ENCODE measurements around the gene P2RX5. TPM values are rescaled to one million over a fixed set of nuclear protein-coding genes. Genes with fewer than 3 reads are reported as not detected.

The P2RX5 gene
- total RNA-seq, 2 experiments from 2014 or later, result 15.4 to 16.5 TPM

DNA sequence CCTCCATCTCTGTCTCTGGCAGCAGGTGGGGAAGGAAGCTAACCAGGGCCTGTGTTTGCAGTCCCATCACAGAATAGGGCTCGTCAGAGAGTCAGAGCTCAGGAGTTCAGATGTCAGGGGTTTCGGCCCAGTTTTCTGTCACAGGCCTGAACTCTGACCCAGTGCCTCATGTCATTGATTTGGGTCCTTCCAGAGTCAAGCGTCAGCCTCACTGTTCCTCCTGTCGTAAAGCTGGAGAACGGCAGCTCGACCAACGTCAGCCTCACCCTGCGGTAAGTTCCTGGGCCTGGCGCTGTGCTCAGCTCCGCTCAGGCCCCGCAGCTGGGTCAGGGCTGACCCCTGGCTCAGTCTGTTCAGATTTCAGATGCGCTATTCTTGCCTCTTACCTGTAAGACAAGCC, 48.7 kb downstream of the P2RX5 start:
- CTCF ChIA-PET, result interaction anchor here (1.2 to 1.3 kb wide), 2 partner anchors 15 to 45 kb away, joined by 3 read pairs; no protein-coding TSS in a partner anchor

GRCh38 chr17:3645310-3645709, 50.6 kb downstream of the P2RX5 start:
- ChIA-PET POLR2A (no interaction called here), CTCF (no interaction called here)

More for the DNA sequence above, 48.7 kb downstream of the P2RX5 start:
- POLR2A ChIA-PET, result interaction anchor here (0.7 kb wide), 1 partner anchor 20 kb away, joined by 3 read pairs; no protein-coding TSS in a partner anchor

- ChIA-PET CTCF (interaction anchor here (1.6 kb wide), 1 partner anchor 15 kb away, joined by 5 read pairs; no protein-coding TSS in a partner anchor), POLR2A (interaction anchor here (0.5 to 0.7 kb wide), 2 partner anchors 9 to 25 kb away, joined by 3 read pairs; partner anchors contain the start of genes EMC6 and TAX1BP3)
Measured at GRCh38 chr17:3643889-3644349, 52.0 kb downstream of the P2RX5 start.

GRCh38 chr17:3641717-3642486, 54.1 kb downstream of the P2RX5 start:
- ChIA-PET POLR2A (interaction anchor here (0.9 kb wide), 1 partner anchor 21 kb away, joined by 3 read pairs; no protein-coding TSS in a partner anchor), CTCF (no interaction called here)

- CTCF ChIA-PET, result no interaction called here
- POLR2A ChIA-PET, result interaction anchor here (0.9 kb wide), 1 partner anchor 21 kb away, joined by 3 read pairs; no protein-coding TSS in a partner anchor
Measured at GRCh38 chr17:3641014-3641413, 54.9 kb downstream of the P2RX5 start.

DNA sequence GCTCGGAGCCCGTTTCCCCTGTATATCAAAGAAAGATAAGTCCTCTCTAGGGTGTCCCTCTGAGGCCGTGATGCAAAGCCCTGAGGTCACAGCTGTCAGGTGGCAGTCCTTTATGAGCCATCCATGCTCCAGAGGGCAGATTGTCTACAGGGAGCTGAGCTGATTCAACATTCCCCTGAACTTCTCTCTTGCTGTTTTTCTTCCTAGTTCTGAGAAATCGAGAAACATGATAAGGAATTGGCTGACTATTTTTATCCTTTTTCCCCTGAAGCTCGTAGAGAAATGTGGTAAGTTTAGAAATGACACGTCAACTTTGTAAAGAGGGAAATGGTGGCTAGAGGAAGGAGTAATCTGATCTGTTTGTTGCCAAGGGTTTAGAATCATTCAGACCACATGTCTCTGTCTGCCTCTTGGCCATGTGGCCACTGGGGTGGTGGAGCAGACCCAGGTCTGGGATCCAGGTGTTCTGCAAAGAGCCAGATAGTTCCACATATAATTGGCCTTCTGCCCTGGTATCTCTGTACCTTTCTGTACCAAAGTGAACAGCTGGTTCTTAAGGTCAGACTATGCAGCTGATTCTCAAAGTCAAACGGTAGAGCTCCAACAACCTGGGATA, 55.9 kb downstream of the P2RX5 start:
- ChIA-PET CTCF (no interaction called here), POLR2A (interaction anchor here (0.6 kb wide), 1 partner anchor 124 kb away, joined by 3 read pairs; no protein-coding TSS in a partner anchor)

- POLR2A ChIA-PET, result no interaction called here
Measured at GRCh38 chr17:3636908-3637373, 59.0 kb downstream of the P2RX5 start.

DNA sequence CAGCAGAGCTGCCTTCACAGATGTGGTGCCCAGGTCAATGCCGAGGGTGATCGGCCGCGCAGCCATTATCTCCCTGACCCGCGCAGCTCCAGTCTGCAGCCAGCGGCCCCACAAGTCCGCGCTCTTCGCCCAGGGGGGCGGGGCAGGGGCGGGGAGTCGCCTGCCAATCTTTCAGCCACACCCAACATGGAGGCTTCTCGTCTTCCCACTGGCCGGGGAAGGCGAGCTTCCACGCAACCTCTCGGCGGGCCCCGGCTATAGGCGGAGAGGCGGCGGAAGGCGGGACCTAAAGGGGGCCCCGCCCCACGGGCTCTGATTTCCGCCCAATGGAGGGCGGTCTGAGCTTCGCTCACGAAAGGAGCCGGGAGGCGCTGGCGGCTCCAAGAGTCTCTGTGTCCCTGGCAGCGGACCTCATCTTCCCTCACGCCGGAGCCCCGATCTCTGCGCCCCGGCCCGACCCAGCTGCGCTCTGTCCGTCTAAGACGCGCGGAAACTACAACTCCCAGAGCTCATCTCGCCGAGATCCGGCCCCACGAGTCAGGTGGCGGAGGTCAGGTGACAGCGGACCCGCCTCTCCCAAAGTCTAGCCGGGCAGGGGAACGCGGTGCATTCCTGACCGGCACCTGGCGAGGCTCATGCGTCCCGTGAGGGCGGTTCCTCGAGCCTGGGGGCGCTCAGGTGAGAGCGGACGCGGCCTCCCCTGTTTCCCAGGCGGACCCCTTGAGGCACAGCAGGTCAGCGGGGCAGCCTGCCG, 59.6 kb downstream of the P2RX5 start, which contains the start of the genes CTNS and SHPK:
CTNS (plus strand) TSS at position 607 of the 754 bp plus-strand sequence. CDS start 3,447 bp downstream, outside the sequence.
SHPK (minus strand) TSS at position 97 of the 754 bp plus-strand sequence; CDS start at position 66, 31 bp downstream.
- CTCF ChIA-PET, result interaction anchor here (0.8 kb wide), 1 partner anchor 210 kb away, joined by 3 read pairs; the partner anchor contains the start of gene NCBP3
- POLR2A ChIA-PET, result interaction anchor here (0.6 kb wide), 1 partner anchor 587 kb away, joined by 3 read pairs; no protein-coding TSS in a partner anchor

More at GRCh38 chr17:3636908-3637373, 59.0 kb downstream of the P2RX5 start:
- CTCF ChIA-PET, result no interaction called here

DNA sequence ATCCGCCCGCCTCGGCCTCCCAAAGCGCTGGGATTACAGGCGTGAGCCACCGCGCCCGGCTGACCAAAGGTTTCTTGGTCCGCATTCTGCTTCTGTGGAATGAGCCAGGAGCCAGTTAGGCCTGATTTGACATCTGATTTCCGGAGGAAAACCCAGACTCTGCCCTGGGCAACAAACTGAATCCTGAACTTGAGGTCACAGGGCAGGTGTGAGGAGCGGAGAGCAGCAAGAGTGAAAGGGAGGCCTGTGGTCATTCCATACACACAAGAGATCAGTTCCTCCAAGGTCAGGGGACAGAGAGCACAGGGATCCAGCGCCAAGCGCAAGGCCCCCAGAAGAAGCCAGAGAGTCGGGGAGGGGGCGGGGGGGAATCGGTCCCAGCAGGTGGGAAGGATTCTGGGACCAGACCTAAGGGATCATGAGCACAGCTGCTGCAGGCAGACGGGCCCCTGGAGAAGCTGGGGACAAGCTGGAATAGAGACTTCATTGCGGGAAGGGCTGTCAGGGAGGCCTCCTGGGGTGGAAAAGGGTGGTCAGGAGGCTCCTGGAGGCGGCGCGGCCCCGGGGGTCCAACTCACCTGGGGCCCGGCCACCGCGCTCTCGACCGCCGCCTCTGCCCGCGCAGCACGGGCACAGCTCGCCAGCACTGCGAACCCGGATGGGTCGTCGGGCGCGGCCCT, 60.3 kb downstream of the P2RX5 start:
- POLR2A ChIA-PET, result interaction anchor here (0.6 kb wide), 1 partner anchor 8 kb away, joined by 3 read pairs; no protein-coding TSS in a partner anchor

DNA sequence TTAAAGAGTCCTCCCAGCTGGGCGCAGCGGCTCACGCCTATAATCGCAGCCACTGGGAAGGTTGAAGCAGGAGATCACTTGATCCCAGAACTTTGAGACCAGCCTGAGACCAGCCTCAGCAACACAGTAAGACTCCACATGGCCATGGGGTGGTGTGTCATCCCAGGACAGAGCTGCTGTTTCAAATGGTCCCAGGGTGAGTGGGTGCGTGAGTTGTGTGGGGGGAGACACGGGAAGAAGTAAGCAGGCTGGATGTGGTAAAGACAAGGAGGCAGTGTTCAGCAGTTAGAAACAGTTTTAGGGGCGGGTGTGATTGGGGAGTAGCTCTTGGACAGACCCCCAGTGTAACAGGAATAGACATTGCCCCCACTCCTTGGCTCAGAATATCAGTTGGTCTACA, 63.7 kb downstream of the P2RX5 start:
- CTCF ChIA-PET, result interaction anchor here (0.7 to 0.8 kb wide), 2 partner anchors 14 to 121 kb away, joined by 3 to 4 read pairs; no protein-coding TSS in a partner anchor
- POLR2A ChIA-PET, result no interaction called here

More for the DNA sequence above, 60.3 kb downstream of the P2RX5 start:
- CTCF ChIA-PET, result interaction anchor here (0.8 kb wide), 1 partner anchor 211 kb away, joined by 3 read pairs; the partner anchor contains the start of gene NCBP3

DNA sequence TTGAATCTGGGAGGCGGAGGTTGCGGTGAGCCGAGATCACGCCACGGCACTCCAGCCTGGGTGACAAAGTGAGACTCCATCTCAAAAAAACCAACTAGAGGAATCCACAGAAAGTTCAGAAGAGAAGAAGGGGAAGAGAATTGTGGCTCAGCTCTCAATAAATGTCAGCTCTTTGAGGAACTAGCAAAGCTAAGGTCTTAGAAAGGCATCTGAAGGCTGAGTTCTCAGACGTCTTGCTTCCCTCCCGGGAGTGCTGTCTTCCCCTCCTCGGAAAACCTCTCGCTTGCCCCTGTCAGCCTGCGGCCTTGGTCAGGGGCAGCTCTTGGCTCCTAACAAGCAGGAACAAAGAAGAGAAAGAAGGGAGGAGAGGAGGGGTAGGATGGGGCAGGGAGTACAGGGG, 65.2 kb downstream of the P2RX5 start:
- ChIA-PET POLR2A (no interaction called here), CTCF (no interaction called here)

DNA sequence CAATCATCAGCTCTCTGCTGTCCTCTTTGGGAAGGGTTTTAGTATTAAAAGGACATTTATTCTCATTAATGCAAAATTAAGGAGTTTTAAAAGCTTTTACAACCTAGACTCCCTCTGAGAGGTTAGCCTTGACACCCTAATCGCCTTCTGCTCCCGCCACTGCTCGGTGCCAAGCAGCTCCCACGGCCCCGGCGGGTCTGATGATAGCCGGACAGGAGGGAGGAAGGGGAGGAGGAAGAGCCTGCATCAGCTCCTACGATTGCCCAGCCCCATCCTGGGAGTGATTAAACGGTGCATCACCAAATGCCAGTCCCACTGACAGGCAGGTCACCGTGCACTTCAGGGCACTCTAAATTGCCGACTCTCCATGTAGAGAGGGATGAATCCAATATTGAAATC, 68.2 kb downstream of the P2RX5 start:
- ChIA-PET POLR2A (no interaction called here), CTCF (no interaction called here)

GRCh38 chr17:3626831-3627768, 68.9 kb downstream of the P2RX5 start:
- ChIA-PET CTCF (no interaction called here), POLR2A (no interaction called here)

Other genes starting within 250 kb of the P2RX5 start
- gene SPATA22, start 224.3 kb downstream of the P2RX5 start, total RNA-seq, result under 1 TPM in 1 of 2 experiments, not detected in 1; 0.36 TPM
- not detected for gene ASPA, start 220.2 kb downstream of the P2RX5 start, total RNA-seq
- under 1 TPM; 0.32 to 0.61 TPM for gene TRPV3, start 138.3 kb downstream of the P2RX5 start, total RNA-seq
- 1 to 10 TPM; 2.8 to 3.2 TPM for gene TRPV1, start 86.7 kb downstream of the P2RX5 start, total RNA-seq
- 10 to 100 TPM; 17.5 to 17.6 TPM for gene SHPK, start 59.9 kb downstream of the P2RX5 start, total RNA-seq
- 10 to 100 TPM; 29.4 to 31.2 TPM for gene CTNS, start 59.4 kb downstream of the P2RX5 start, total RNA-seq
- gene TAX1BP3, start 27.6 kb downstream of the P2RX5 start, total RNA-seq, result 10 to 100 TPM; 22.4 to 23.5 TPM
- gene EMC6, start 27.3 kb downstream of the P2RX5 start, total RNA-seq, result 10 to 100 TPM; 91.7 to 92.5 TPM
- 10 to 100 TPM; 17.1 to 18.4 TPM for gene HASPIN, start 27.7 kb upstream of the P2RX5 start, total RNA-seq
- 10 to 100 TPM; 38.0 to 38.8 TPM for gene ITGAE, start 105.0 kb upstream of the P2RX5 start, total RNA-seq
- 10 to 100 TPM; 43.8 to 45.4 TPM for gene NCBP3, start 150.1 kb upstream of the P2RX5 start, total RNA-seq
- 1 to 10 TPM; 3.1 to 3.5 TPM for gene CAMKK1, start 196.9 kb upstream of the P2RX5 start, total RNA-seq
- not detected for gene P2RX1, start 220.3 kb upstream of the P2RX5 start, total RNA-seq

Measured in activated CD8-positive, alpha-beta memory T cell treated with anti-CD3 and anti-CD28 coated beads for 36 hours (primary cell).